ENCODE measurements around the gene ZMIZ1. TPM values are rescaled to one million over a fixed set of nuclear protein-coding genes. Genes with fewer than 3 reads are reported as not detected.

ZMIZ1 gene
- total RNA-seq, 4 donors from 2014 or later, result 22.7 to 37.5 (median 31.7) TPM

DNA sequence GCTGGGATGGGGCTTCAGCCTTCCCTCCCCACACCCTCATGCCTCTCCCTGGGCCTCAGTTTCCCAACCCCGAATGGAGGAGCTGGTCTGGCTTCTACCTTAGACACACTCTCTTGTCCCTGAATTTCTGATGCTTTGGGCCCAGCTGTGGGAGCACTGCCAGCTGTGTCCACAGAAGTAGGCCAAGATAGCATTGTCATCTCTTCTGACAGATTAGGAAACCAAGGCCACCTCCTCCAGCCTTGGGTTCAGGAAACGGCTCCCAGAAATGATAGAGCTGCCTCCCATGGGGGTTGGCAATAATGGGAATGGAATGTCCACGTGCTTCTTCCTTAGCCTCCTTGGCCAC, 279.8 kb downstream of the ZMIZ1 start:
- Histone ChIP-seq H3K4me3 (peak overlapping the region; percentile 58 to 87 (median 72)), H3K4me1 (peaks cover 13 to 18% of the 10 kb centered on the region in 2 donors), H3K27me3 (no peaks in the 10 kb centered on the region), H3K27ac (peak overlapping the region; percentile 90 to 97 (median 93)), H3K9me3 (no peaks in the 10 kb centered on the region), H3K36me3 (peaks cover 0 to 43% of the 10 kb centered on the region in 2 donors)
- TF ChIP-seq POLR2A (IDR thresholded peaks at IDR 0.05), result no peak
- DNase-seq, result peak in 1 of 2 donors; percentile 58
- in situ Hi-C loops (cut with MboI; ENCODE audit: low sequenced_read_pairs in 4 of 4) (no loop called here), intact Hi-C loops (cut with DNase I; ENCODE audit: low total_unique reads) (loop anchor here (5.0 kb wide), 1 partner anchor 859 kb away; the partner anchor contains the start of gene ANXA11)
- ATAC-seq, result no peak

DNA sequence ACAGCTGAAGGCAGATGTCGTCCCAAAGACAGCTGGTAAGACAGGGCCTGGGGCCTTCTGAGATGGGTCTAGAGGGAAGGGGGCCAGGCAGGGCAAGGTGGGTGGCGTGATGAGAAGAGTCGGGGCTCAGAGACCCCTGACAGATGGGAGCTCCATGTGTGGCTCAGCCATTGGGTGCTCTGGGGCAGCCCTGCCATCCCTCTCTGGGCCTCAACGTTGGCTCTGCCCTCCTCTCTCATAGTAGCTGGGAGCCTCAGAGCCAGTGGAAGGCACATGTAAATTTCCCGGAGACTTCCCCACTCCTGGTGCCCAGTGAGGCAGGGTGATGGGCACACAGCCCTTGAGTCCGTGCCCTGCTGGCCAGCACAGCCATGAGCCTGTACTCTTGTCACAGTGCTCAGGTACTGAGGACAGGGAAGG, 280.3 kb downstream of the ZMIZ1 start:
- peaks cover 0 to 48% of the 10 kb centered on the region in 2 donors for H3K36me3 ChIP-seq
- ATAC-seq (no peak), DNase-seq (no peak)
- peak overlapping the region in 2 of 4 donors; percentile 58 to 74 for H3K4me3 ChIP-seq
- TF ChIP-seq, protein P1, sequence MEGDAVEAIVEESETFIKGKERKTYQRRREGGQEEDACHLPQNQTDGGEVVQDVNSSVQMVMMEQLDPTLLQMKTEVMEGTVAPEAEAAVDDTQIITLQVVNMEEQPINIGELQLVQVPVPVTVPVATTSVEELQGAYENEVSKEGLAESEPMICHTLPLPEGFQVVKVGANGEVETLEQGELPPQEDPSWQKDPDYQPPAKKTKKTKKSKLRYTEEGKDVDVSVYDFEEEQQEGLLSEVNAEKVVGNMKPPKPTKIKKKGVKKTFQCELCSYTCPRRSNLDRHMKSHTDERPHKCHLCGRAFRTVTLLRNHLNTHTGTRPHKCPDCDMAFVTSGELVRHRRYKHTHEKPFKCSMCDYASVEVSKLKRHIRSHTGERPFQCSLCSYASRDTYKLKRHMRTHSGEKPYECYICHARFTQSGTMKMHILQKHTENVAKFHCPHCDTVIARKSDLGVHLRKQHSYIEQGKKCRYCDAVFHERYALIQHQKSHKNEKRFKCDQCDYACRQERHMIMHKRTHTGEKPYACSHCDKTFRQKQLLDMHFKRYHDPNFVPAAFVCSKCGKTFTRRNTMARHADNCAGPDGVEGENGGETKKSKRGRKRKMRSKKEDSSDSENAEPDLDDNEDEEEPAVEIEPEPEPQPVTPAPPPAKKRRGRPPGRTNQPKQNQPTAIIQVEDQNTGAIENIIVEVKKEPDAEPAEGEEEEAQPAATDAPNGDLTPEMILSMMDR (IDR thresholded peaks at IDR 0.05 in 4 of 5, conservative IDR thresholded peaks at IDR 0.05 in 1 of 5), result no peak
- no peak for TF ChIP-seq POLR2A (IDR thresholded peaks at IDR 0.05)
- in situ Hi-C loops (cut with MboI; ENCODE audit: low sequenced_read_pairs in 4 of 4), result no loop called here
- H3K4me1 ChIP-seq, result peaks cover 13 to 18% of the 10 kb centered on the region in 2 donors
- peak overlapping the region; percentile 90 to 97 (median 93) for H3K27ac ChIP-seq
- H3K9me3 ChIP-seq, result no peaks in the 10 kb centered on the region
- no peaks in the 10 kb centered on the region for H3K27me3 ChIP-seq
- intact Hi-C loops (cut with DNase I; ENCODE audit: low total_unique reads), result loop anchor here (1.0 to 5.0 kb wide), 2 partner anchors 46 to 858 kb away; partner anchors contain the start of gene ANXA11

DNA sequence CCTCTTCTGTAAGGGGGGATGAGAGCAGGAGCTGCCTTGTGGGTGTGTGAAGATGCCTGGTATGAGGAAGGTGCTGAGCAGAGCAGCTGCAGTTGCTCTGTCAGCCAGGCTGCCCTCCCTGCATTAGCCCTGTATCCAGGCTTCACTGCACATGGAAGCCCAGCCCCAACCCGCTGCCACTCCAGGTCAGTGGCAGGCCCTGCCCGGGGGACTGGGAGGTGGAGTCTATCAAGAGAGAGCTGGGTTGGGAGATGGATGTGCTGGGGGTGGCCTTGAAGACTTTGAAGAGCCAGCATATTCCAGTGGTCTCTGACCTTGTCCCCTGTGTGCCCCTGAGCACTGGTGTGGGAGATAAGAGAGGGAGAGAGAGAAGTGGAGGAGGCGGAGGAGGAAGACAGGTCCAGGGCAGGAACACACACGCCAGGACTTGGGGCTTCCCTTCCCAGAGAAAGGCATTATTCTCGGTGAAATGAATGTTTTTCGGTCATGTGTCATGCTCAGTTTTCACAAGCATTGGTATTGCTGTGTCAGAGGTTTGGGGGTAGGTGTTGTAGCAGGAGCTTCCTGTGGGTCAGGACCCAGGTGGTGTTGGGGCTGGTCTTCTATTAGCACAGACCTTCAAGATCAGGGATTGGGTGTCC, 281.1 kb downstream of the ZMIZ1 start:
- peaks cover 13 to 18% of the 10 kb centered on the region in 2 donors for H3K4me1 ChIP-seq
- H3K9me3 ChIP-seq, result no peaks in the 10 kb centered on the region
- intact Hi-C loops (cut with DNase I; ENCODE audit: low total_unique reads) (loop anchor here (1.0 to 5.0 kb wide), 2 partner anchors 45 to 857 kb away; partner anchors contain the start of gene ANXA11), in situ Hi-C loops (cut with MboI; ENCODE audit: low sequenced_read_pairs in 4 of 4) (loop anchor here in 1 of 4 donors (25.0 kb wide), 1 partner anchor 587 kb away; the partner anchor contains the start of gene SFTPD)
- no peaks in the 10 kb centered on the region for H3K27me3 ChIP-seq
- peak overlapping the region in 2 of 4 donors; percentile 90 to 96 for H3K27ac ChIP-seq
- ATAC-seq, result no peak
- no peak for DNase-seq
- TF ChIP-seq POLR2A (IDR thresholded peaks at IDR 0.05), result no peak
- TF ChIP-seq, protein P1 (IDR thresholded peaks at IDR 0.05 in 4 of 5, conservative IDR thresholded peaks at IDR 0.05 in 1 of 5), result no peak
- H3K36me3 ChIP-seq, result peaks cover 0 to 55% of the 10 kb centered on the region in 2 donors
- H3K4me3 ChIP-seq, result no peak overlapping the region

DNA sequence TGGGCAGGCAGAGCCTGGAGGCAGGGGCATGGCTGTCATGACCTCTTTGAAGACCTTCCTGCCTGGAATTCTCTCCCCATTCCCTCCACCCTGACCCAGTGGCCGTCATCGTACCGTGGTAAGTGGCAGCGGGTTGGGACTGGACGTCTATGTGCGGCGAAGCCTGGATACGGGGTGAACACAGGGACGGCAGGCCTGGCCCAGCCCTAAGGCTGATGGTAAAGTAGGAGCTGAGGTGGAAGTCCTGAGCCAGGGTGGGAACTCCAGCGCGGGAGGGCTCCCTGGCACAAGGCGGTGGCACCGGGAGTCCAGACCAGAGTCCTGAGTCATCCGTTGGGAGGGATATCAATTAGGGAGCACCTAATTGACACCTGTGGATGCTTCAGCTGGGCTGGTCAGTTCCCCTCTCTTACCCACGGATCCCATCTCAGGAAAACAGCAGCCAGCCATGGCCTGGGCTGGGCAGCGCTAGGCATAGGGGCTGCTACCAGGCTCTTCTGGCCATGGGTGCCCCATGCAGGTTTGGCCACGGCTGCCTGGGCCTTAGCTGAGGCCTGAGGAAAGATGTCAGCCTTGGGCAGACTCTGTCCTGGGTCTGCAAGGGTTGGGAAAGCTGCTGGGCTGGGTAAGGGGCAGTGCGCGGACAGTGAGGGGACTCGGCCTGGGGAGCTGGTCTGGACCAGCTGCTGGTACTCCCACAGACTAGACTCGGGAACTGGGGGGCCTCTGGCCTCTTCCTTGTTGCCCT, 281.8 kb downstream of the ZMIZ1 start:
- intact Hi-C loops (cut with DNase I; ENCODE audit: low total_unique reads), result no loop called here
- H3K27me3 ChIP-seq, result no peaks in the 10 kb centered on the region
- TF ChIP-seq POLR2A (IDR thresholded peaks at IDR 0.05), result no peak
- TF ChIP-seq, protein P1 (IDR thresholded peaks at IDR 0.05 in 4 of 5, conservative IDR thresholded peaks at IDR 0.05 in 1 of 5), result no peak
- ATAC-seq (no peak), DNase-seq (no peak)
- H3K4me3 ChIP-seq, result no peak overlapping the region
- H3K27ac ChIP-seq, result peak overlapping the region in 1 of 4 donors; percentile 96
- in situ Hi-C loops (cut with MboI; ENCODE audit: low sequenced_read_pairs in 4 of 4), result loop anchor here in 1 of 4 donors (25.0 kb wide), 1 partner anchor 587 kb away; the partner anchor contains the start of gene SFTPD
- no peaks in the 10 kb centered on the region for H3K9me3 ChIP-seq
- peaks cover 0 to 55% of the 10 kb centered on the region in 2 donors for H3K36me3 ChIP-seq
- peaks cover 13 to 18% of the 10 kb centered on the region in 2 donors for H3K4me1 ChIP-seq

DNA sequence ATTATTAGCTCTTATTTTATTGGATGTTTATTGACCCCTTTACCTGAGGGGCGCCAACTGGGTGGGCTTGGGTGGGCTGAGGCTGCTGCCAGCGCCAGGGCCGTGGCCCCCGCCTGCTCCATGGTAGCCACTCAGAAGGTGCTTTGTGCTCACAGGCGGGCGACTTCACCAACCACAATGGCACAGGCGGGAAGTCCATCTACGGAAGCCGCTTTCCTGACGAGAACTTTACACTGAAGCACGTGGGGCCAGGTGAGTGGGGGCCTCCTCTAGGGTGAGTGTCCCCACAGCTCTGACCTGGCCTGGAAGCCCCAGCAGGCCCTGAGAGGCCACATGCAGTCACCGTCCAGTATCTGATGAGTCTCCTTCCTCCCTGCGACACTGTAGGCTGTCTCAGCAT, 282.6 kb downstream of the ZMIZ1 start:
- in situ Hi-C loops (cut with MboI; ENCODE audit: low sequenced_read_pairs in 4 of 4) (loop anchor here in 1 of 4 donors (25.0 kb wide), 1 partner anchor 586 kb away; the partner anchor contains the start of gene SFTPD), intact Hi-C loops (cut with DNase I; ENCODE audit: low total_unique reads) (no loop called here)
- ATAC-seq (no peak), DNase-seq (no peak)
- H3K36me3 ChIP-seq, result peaks cover 0 to 55% of the 10 kb centered on the region in 2 donors
- H3K4me3 ChIP-seq, result no peak overlapping the region
- peaks cover 13 to 18% of the 10 kb centered on the region in 2 donors for H3K4me1 ChIP-seq
- no peak overlapping the region for H3K27ac ChIP-seq
- H3K27me3 ChIP-seq, result no peaks in the 10 kb centered on the region
- TF ChIP-seq POLR2A (IDR thresholded peaks at IDR 0.05), result no peak
- TF ChIP-seq, protein P1 (IDR thresholded peaks at IDR 0.05 in 4 of 5, conservative IDR thresholded peaks at IDR 0.05 in 1 of 5), result no peak
- H3K9me3 ChIP-seq, result no peaks in the 10 kb centered on the region

Data from gastrocnemius medialis (tissue), 4 donors.